Panc1 (cell line): Measurements from ENCODE around the gene NINJ2.

Source experiments
- POLR2AphosphoS5 ChIP-seq: IDR thresholded peaks from 2 replicates; pipeline ENCODE4 v1.6.1; 2012; ENCODE audit warnings: mild to moderate bottlenecking, low read depth, low read length, moderate library complexity
- REST ChIP-seq, 2 experiments: IDR thresholded peaks; 2 replicates each; pipeline ENCODE4 v1.6.1; 2011 to 2012; ENCODE audit warnings: low read depth in 2 of 2, control low read depth in 1 of 2, low read length in 1 of 2, mild to moderate bottlenecking in 1 of 2, moderate library complexity in 1 of 2; ENCODE audit not compliant: insufficient read depth in 1 of 2
- SIN3A ChIP-seq: IDR thresholded peaks from 2 replicates; pipeline ENCODE4 v1.6.1; 2012; ENCODE audit warnings: low read depth, mild to moderate bottlenecking, low read length, moderate library complexity, borderline replicate concordance; ENCODE audit not compliant: insufficient read depth
- TF ChIP-seq, protein P1 (sequence below): fragments of 450-650 bp; IDR thresholded peaks from 2 replicates; pipeline ENCODE4 v1.5.1; 2017; ENCODE audit warnings: mild to moderate bottlenecking

DNA sequence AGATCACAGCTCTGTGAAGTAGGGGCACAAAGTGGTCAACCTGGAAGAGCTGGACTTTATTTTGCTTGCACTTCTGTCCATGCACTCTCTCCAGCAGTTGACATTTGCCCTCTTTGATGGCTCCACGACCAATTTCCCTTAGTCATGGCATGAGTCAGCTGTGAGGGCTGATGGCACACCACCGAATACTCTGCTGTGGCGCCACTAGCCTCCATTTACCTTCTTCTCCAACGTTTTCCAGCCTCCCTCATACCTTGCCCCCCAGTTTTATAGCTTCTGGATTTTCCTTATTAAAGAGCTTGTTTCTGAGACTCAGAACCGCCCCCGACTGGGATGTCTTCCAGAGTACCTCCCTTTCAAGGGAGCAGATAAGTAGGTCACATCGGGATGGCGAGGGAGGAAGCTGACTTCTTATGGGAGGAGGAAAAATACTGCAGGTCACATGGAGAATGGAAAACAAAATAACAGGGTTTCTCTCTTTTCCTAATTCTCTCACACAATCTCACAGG lies 17.6 kb downstream of the NINJ2 start:
- TF ChIP-seq, protein P1, sequence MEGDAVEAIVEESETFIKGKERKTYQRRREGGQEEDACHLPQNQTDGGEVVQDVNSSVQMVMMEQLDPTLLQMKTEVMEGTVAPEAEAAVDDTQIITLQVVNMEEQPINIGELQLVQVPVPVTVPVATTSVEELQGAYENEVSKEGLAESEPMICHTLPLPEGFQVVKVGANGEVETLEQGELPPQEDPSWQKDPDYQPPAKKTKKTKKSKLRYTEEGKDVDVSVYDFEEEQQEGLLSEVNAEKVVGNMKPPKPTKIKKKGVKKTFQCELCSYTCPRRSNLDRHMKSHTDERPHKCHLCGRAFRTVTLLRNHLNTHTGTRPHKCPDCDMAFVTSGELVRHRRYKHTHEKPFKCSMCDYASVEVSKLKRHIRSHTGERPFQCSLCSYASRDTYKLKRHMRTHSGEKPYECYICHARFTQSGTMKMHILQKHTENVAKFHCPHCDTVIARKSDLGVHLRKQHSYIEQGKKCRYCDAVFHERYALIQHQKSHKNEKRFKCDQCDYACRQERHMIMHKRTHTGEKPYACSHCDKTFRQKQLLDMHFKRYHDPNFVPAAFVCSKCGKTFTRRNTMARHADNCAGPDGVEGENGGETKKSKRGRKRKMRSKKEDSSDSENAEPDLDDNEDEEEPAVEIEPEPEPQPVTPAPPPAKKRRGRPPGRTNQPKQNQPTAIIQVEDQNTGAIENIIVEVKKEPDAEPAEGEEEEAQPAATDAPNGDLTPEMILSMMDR: no peak
- TF ChIP-seq REST (IDR thresholded peaks at IDR 0.05; ENCODE audit: insufficient read depth in 1 of 2, low read depth in 2 of 2, low read length in 1 of 2) (no peak), SIN3A (no peak), POLR2AphosphoS5 (no peak)
